Loucy (cell line): ENCODE results near the gene INTS13.

Experiments
- CTCF ChIP-seq: fragments of 200-600 bp; sonication (generic); conservative IDR thresholded peaks from 2 replicates; pipeline ENCODE4 v1.5.1; 2014; ENCODE audit warnings: mild to moderate bottlenecking, antibody characterized with exemption, low read length
- EZH2phosphoT487 ChIP-seq: fragments of 200-600 bp; IDR thresholded peaks from 2 replicates; pipeline ENCODE4 v1.6.1; 2018; ENCODE audit warnings: antibody characterized with exemption, mild to moderate bottlenecking, moderate library complexity, borderline replicate concordance

GRCh38 chr12:26868447-26869103 is 69.2 kb downstream of the INTS13 start:
- TF ChIP-seq CTCF (no peak), EZH2phosphoT487 (no peak)
